Breast epithelium (tissue), 3 donors: ENCODE measurements around the gene KAT5.

Experiments used
- CTCF ChIP-seq, 3 donors: fragments of 450-650 bp; IDR thresholded peaks; one replicate each; pipeline ENCODE4 v1.5.1; 2016 to 2017; ENCODE audit warnings: antibody characterized with exemption in 3 of 3, mild to moderate bottlenecking in 3 of 3, moderate library complexity in 3 of 3
- POLR2AphosphoS5 ChIP-seq, 3 donors: sonication (generic); formaldehyde crosslinking; IDR thresholded peaks; one replicate each; pipeline ENCODE4 v1.6.1; 2017; ENCODE audit warnings: antibody characterized with exemption in 3 of 3

GRCh38 chr11:65695459-65696241 lies 16.4 kb upstream of the KAT5 start:
- no peak for TF ChIP-seq CTCF (IDR thresholded peaks at IDR 0.05)
- TF ChIP-seq POLR2AphosphoS5 (IDR thresholded peaks at IDR 0.05) = peak in 1 of 3 donors; percentile 32
